HL-60/S4 treated with retinoic acid at 250 ng/mL for 4 days and 3 days (cell line): ENCODE results near the gene LUZP2.
"Not testable (repeated sequence)": the region's sequence is repeated elsewhere in the genome, so short reads cannot be mapped to it uniquely, and the experiment has no call there.

Source experiments
- in situ Hi-C: fragments of 300-500 bp; cut with MboI; formaldehyde crosslinking; loops from 2 replicates; pipeline ENCODE4 v1.7.0; 2022; ENCODE audit warnings: low sequenced_read_pairs

The LUZP2 gene

GRCh38 chr11:24890426-24890825 is 393.6 kb downstream of the LUZP2 start:
- in situ Hi-C loops: no loop called here

- in situ Hi-C loops: not testable (repeated sequence)
Measured at GRCh38 chr11:24891845-24892492, 395.1 kb downstream of the LUZP2 start.

DNA sequence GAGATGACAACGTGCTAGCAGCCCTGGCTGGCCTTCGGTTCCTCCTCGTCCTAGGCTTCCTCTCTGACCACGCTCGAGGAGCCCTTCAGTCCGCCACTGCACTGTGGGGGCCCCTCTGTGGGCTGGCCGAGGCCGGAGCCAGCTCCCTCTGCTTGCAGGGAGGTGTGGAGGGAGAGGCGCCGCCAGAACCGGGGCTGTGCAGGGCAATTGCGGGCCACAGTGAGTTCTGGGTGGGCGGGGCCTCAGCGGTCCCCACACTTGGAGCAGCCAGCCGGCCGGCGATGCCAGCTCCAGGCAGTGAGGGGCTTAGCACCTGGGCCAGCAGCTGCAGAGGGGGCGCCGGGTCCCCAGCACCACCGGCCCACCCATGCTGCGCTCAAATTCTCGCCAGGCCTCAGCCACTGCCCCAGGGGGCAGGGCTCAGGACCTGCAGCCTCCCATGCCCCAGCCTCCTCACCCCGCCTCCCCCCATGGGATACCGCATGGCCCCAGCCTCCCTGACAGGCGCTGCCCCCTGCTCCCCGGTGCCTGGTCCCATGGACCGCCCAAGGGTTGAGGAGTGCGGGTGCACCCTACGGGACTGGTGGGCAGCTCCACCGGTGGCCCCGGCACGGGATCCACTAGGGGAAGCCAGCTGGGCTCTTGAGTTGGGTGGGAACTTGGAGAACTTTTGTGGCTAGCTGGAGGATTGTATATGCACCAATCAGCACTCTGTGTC is 399.4 kb downstream of the LUZP2 start:
- in situ Hi-C loops: no loop called here

DNA sequence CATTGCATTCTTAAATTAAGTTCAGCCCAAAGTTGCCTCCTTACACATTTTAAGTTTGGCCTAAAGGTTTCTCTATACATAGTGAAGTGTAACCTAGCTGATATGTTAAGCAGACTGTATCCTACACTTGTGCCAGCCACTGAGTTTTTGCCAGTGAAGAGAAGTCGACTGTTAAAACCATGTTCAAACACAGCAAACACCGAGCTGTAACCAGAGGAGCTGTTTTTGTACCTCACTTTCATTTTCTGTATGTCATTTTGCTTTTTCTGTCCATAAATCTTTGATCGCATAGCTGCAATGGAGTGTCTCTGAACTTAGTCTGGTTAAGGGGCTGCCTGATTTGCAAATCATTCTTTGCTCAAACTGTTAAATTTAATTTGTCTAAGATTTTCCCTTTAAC is 403.7 kb downstream of the LUZP2 start:
- in situ Hi-C loops: no loop called here

- in situ Hi-C loops: no loop called here
Measured at GRCh38 chr11:24900960-24901549, 404.2 kb downstream of the LUZP2 start.

DNA sequence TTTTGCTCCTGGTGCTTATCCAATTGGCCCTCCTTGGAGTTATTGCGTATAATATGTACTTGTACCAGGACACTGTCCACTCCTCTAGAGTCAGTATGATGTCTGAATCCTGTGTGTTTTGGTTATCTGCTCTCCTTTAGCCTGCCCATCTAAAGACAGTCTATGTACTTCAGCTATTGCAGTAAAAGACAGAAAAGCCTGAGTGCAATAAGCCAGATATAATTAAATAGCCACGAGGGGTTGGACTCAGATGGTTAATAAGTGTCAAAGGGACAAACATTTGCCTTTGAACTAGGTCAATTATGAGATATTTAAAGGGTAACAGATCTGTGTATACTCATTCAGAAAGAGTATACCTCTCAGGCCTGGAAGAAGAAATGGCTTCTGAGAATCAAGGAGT is 406.7 kb downstream of the LUZP2 start:
- in situ Hi-C loops: no loop called here

- in situ Hi-C loops: no loop called here
Measured at GRCh38 chr11:24925091-24925490, 428.2 kb downstream of the LUZP2 start.

DNA sequence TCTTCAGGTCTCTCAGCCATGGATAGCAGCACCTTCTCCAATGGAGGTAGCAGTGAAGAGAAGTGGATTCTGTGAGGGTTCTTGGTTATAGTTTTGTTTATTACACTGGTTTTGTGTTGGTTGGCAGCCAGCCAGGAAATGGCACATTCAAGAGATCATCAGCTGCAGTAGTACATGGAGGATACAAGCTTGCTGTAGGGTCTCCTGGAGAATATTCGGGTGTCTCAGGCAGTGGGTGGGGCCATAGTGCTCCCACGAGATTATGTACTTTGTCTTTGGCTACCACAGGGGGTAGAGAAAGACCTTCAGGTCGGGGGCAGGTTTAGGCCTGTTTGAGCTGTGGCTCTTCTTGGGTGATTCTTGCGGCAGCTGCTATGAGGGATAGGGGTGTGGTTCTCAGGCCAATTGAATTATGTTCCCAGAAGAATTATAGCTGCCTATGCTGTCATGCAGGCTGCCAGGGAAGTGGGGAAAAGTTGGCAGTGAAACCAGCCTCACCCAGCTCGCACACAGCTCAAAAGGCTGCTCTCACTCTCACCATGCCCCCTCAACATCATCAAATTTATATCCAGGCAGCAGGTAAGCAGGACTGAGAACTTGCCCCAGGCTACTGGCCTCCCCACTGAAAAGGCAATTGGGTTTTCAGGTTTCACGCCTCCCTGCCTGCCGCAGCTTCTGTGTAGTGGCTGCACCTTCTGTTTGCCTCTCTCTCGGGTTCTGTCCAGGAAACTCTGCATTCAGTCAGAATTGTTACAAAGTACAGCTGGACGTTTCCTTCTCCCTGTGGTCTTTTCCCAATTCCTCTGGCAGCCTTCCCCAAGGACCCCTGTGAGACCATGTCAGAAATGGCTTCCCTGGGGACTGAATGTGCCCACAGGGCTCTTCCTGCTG is 435.5 kb downstream of the LUZP2 start:
- in situ Hi-C loops: no loop called here

- in situ Hi-C loops: no loop called here
Measured at GRCh38 chr11:24934733-24935439, 438.0 kb downstream of the LUZP2 start.

DNA sequence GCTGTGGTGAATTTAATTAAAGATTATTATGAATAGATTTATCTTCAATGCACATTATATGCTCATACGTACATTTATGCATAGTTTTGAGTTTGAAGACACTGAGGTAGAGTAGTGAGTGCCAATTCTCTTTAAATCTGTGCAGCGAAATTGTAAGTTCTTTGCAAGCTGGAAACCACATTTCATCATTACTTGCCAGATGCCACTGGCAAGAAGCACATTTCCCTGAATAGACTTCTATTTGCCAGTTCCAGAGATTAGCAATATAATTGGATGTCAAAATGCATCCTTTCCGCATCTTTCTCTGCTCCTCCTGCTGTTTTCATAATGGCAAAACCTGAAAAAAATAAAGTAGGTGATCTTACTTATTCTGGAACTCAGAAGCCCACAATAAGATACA is 448.0 kb downstream of the LUZP2 start:
- in situ Hi-C loops: no loop called here

GRCh38 chr11:24949406-24949805 is 452.6 kb downstream of the LUZP2 start:
- in situ Hi-C loops: no loop called here

DNA sequence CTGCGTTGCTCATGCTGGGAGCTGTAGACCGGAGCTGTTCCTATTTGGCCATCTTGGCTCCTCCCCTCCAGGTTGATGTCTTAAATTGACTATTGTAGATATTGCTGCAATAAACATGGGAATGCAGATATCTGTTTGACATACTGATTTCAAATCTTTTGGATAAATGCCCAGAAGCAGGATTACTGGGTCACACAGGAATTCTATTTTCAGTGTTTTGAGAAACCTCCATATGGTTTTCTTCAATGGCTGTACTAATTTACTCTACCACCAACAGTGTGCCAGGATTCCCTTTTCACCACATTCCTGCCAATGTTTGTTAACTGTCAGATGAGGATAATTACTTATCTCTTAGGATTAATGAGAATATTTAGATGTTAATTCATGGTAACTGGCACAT is 467.0 kb downstream of the LUZP2 start:
- in situ Hi-C loops: no loop called here

GRCh38 chr11:24965748-24966147 is 468.9 kb downstream of the LUZP2 start:
- in situ Hi-C loops: no loop called here

DNA sequence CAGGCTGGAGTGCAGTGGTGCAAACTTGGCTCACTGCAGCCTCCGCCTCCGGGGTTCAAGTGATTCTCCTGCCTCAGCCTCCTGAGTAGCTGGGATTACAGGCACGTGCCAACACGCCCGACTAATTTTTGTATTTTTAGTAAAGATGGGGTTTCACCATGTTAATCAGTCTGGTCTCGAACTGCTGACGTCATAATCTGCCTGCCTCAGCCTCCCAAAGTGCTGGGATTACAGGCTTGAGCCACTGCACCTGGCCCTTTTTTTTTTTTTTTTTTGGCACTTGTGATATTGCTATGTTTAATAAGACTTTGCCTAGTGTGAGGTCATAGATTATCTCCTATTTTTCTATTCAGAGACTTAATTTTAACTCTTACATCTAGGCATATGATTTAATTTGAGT is 497.1 kb downstream of the LUZP2 start:
- in situ Hi-C loops: not testable (repeated sequence)

DNA sequence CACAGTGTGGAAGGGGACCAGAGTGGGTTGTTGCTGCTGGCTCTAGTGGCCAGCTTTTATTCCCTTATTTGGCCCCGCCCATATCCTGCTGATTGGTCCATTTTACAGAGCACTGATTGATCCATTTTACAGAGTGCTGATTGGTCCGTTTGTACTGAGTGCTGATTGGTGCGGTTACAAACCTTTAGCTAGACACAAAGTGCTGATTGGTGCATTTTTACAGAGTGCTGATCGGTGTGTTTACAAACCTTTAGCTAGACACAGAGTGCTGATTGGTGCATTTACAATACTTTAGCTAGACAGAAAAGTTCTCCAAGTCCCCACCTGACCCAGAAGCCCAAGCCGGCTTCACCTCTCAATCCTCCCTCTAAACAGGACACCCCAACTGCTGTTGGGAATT is 503.1 kb downstream of the LUZP2 start:
- in situ Hi-C loops: not testable (repeated sequence)

- in situ Hi-C loops: no loop called here
Measured at GRCh38 chr11:25037431-25037830, 540.6 kb downstream of the LUZP2 start.

DNA sequence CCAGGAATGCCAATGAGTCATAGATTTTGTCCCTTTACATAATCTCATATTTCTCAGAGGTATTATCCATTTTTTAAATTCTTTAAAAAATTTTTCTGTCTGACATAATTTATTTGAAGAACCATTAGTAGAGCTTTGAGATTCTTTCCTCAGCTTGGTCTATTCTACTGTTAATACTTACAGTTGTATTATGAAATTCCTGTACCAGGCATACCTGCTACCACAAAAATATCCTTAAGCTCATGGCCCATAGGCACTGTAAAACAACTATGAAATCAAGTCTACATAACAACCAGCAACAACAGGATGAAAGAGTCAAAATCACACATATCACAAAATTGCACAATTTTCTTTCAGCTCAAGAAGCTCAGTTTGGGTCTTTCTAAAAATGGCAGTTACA is 541.3 kb downstream of the LUZP2 start:
- in situ Hi-C loops: no loop called here

GRCh38 chr11:25039165-25039564 is 542.3 kb downstream of the LUZP2 start:
- in situ Hi-C loops: no loop called here

DNA sequence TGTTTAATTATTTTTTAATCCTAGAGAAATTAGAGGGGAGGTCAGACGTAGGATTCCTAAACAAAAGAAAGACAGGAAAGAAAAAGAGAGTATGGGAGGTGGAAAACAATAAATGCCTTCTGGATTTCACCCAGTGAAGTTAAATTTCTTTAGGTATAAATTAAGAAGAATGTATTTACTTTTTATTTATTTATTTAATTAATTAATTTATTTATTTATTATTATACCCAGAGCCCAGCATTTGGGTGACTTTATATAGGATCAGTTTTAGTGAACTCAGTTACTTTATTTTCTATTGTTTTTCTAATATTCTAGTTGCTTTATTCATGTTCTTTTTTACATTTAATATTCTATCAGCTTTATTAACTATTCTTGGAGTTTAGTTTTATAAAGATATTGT is 551.8 kb downstream of the LUZP2 start:
- in situ Hi-C loops: no loop called here

- in situ Hi-C loops: no loop called here
Measured at GRCh38 chr11:25052844-25053243, 556.0 kb downstream of the LUZP2 start.

GRCh38 chr11:25057861-25058260 is 561.0 kb downstream of the LUZP2 start:
- in situ Hi-C loops: no loop called here
